DOHH2 (cell line): ENCODE data around the gene TBX4.

ENCODE experiments used
- H3F3A ChIP-seq: fragments of 200-600 bp; sonication (generic), shearing (Covaris generic); 2 replicates; pipeline ENCODE4 v1.6.0; 2016; ENCODE audit warnings: antibody characterized with exemption, mild to moderate bottlenecking; ENCODE audit not compliant: control insufficient read depth, insufficient read depth
- H3K27ac ChIP-seq: fragments of 200-600 bp; sonication (generic); 2 replicates; pipeline ENCODE4 v1.5.1; 2014; ENCODE audit warnings: low read depth, mild to moderate bottlenecking, low read length, moderate library complexity
- H3K27me3 ChIP-seq: fragments of 200-600 bp; sonication (generic); 2 replicates; pipeline ENCODE4 v1.6.1; 2014; ENCODE audit warnings: mild to moderate bottlenecking, low read length, mixed read lengths; ENCODE audit not compliant: control insufficient read depth
- H3K36me3 ChIP-seq: fragments of 200-600 bp; sonication (generic); 2 replicates; pipeline ENCODE4 v1.6.1; 2014; ENCODE audit warnings: mild to moderate bottlenecking, low read length, moderate library complexity, mixed read lengths; ENCODE audit not compliant: control insufficient read depth
- H3K4me1 ChIP-seq: fragments of 200-600 bp; sonication (generic); 2 replicates; pipeline ENCODE4 v1.6.1; 2014; ENCODE audit warnings: mild to moderate bottlenecking, low read length, mixed read lengths; ENCODE audit not compliant: control insufficient read depth
- H3K4me2 ChIP-seq: fragments of 200-600 bp; sonication (generic); 2 replicates; pipeline ENCODE4 v1.6.0; 2014; ENCODE audit warnings: mild to moderate bottlenecking, low read length, moderate library complexity
- H3K4me3 ChIP-seq: fragments of 200-600 bp; sonication (generic); 2 replicates; pipeline ENCODE4 v1.5.1; 2014; ENCODE audit warnings: mild to moderate bottlenecking, low read length, mixed read lengths
- H3K79me2 ChIP-seq: fragments of 200-600 bp; sonication (generic); 2 replicates; pipeline ENCODE4 v1.6.1; 2014; ENCODE audit warnings: mild to moderate bottlenecking, low read length, mixed read lengths; ENCODE audit not compliant: control insufficient read depth
- H3K9me2 ChIP-seq: fragments of 200-600 bp; sonication (generic); replicated peaks from 2 replicates; pipeline ENCODE4 v1.6.1; 2014; ENCODE audit warnings: mild to moderate bottlenecking, low read length, mixed read lengths; ENCODE audit not compliant: control insufficient read depth
- H3K9me3 ChIP-seq: fragments of 200-600 bp; sonication (generic); 2 replicates; pipeline ENCODE4 v1.6.1; 2014; ENCODE audit warnings: antibody characterized with exemption, low read length, mixed read lengths; ENCODE audit not compliant: control insufficient read depth, insufficient read depth
- H4K20me1 ChIP-seq: fragments of 200-600 bp; sonication (generic); 2 replicates; pipeline ENCODE4 v1.6.0; 2014; ENCODE audit warnings: low read depth, mild to moderate bottlenecking, antibody characterized with exemption, low read length, moderate library complexity; ENCODE audit not compliant: control insufficient read depth, insufficient read depth
- EZH2phosphoT487 ChIP-seq: fragments of 200-600 bp; sonication (generic); IDR thresholded peaks from 2 replicates; pipeline ENCODE4 v1.6.1; 2017; ENCODE audit warnings: borderline replicate concordance, mild to moderate bottlenecking, antibody characterized with exemption, low read length, moderate library complexity, mixed read lengths
- TF ChIP-seq, protein P1 (sequence below): fragments of 200-600 bp; sonication (generic); IDR thresholded peaks from one replicate; pipeline ENCODE4 v1.5.1; 2014; ENCODE audit warnings: antibody characterized with exemption, mild to moderate bottlenecking, low read depth, low read length; ENCODE audit not compliant: poor library complexity, severe bottlenecking

The TBX4 gene

GRCh38 chr17:61411261-61412142 is 40.7 kb upstream of the TBX4 start:
- H3F3A ChIP-seq: no peaks in the 10 kb centered on the region
- H3K9me2 ChIP-seq: no peaks in the 10 kb centered on the region
- no peaks in the 10 kb centered on the region for H3K36me3 ChIP-seq
- peak overlapping the region; percentile 69 for H3K4me3 ChIP-seq
- no peaks in the 10 kb centered on the region for H3K79me2 ChIP-seq
- peak; percentile 47; the same call in 1 of the 2 replicates for TF ChIP-seq EZH2phosphoT487
- TF ChIP-seq, protein P1, sequence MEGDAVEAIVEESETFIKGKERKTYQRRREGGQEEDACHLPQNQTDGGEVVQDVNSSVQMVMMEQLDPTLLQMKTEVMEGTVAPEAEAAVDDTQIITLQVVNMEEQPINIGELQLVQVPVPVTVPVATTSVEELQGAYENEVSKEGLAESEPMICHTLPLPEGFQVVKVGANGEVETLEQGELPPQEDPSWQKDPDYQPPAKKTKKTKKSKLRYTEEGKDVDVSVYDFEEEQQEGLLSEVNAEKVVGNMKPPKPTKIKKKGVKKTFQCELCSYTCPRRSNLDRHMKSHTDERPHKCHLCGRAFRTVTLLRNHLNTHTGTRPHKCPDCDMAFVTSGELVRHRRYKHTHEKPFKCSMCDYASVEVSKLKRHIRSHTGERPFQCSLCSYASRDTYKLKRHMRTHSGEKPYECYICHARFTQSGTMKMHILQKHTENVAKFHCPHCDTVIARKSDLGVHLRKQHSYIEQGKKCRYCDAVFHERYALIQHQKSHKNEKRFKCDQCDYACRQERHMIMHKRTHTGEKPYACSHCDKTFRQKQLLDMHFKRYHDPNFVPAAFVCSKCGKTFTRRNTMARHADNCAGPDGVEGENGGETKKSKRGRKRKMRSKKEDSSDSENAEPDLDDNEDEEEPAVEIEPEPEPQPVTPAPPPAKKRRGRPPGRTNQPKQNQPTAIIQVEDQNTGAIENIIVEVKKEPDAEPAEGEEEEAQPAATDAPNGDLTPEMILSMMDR: no peak
- H3K27me3 ChIP-seq: peaks cover 53% of the 10 kb centered on the region
- H3K4me1 ChIP-seq: peaks cover 15% of the 10 kb centered on the region
- no peaks in the 10 kb centered on the region for H4K20me1 ChIP-seq
- no peaks in the 10 kb centered on the region for H3K9me3 ChIP-seq
- H3K4me2 ChIP-seq: peak overlapping the region; percentile 78
- no peak overlapping the region for H3K27ac ChIP-seq

DNA sequence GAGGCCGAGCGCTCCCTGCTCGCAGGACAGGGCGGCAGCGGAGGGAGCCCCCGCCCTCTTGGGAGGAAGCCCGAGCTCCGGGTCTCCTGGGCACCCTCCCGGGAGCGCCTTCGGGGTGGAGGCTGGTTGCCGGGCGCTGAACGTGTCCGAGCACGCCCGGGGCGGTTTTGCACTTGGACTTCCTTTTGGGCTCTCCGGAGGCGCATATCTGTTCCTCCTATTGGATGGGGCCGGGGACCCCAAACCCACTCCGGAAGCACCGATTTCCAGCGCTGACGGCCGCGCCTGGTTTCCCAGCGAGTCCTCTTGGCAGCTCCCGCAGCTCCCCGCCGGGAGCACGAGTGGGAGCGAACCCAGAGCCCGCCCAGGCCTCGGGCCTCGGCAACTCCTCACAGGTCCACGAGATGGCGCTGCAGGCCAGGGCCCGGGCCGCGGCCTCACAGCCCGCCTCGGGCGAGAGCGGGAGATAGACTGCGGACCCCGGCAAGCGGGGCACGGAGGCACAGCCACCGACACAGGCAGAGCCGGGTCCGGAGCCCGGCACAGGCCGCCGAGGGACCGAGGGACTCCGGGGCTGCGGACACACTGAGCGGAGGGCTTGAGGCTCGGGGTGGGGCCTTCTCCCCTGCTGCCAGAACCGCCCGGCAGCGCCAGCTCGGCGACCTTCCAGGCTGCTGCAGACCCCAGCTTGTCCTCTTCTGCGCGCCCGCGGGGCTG is 39.9 kb upstream of the TBX4 start:
- TF ChIP-seq EZH2phosphoT487: no peak
- TF ChIP-seq, protein P1: peak; percentile 90
- Histone ChIP-seq H3K27me3 (peaks cover 51% of the 10 kb centered on the region), H3K9me2 (no peaks in the 10 kb centered on the region), H3K79me2 (no peaks in the 10 kb centered on the region), H3K9me3 (no peaks in the 10 kb centered on the region), H3K36me3 (no peaks in the 10 kb centered on the region), H3K4me1 (peaks cover 15% of the 10 kb centered on the region), H3F3A (no peaks in the 10 kb centered on the region), H4K20me1 (no peaks in the 10 kb centered on the region), H3K4me3 (peak overlapping the region; percentile 69), H3K4me2 (peak overlapping the region; percentile 78), H3K27ac (no peak overlapping the region)

DNA sequence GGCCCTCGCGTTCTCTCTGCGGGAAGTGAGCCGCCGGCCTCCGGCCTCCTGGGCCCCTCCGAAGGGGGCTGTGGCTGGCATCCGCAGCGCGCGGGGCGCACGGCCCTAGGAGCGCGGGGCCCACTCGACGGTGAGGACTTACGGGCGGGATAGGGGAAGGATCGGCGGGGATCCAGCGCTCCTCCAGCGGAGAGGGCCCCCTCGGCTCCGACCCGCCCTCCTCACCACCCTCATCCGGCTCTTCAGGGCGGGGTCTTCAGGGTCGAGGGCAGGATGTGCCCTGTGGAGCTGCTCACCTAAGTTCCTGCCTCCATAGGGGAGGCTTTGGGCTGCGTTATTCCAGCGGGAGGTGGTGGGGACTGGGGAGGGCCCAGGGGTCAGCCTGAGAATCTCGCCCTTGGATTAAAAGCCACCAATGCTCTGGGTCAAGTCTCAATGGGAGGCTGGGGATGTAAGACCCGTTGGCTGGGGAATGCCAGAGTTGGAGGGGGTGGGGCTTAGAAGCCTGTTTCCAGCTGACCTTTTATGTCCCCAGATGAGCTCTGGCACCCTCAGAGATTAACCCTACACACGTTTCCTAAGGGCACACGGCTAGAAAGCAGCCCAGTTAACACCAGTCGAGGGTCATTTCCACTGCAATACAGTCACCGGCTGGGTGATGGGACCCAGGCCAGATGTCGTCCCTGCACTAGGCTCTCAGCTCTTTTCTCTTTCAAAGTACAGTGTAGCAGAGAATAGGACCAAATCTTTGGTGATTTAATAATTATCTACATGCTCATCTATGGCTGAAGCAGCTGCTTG is 39.2 kb upstream of the TBX4 start:
- no peaks in the 10 kb centered on the region for H3K9me3 ChIP-seq
- peak overlapping the region; percentile 78 for H3K4me2 ChIP-seq
- H3K4me1 ChIP-seq: peaks cover 15% of the 10 kb centered on the region
- peak overlapping the region; percentile 69 for H3K4me3 ChIP-seq
- H3K79me2 ChIP-seq: no peaks in the 10 kb centered on the region
- H3K36me3 ChIP-seq: no peaks in the 10 kb centered on the region
- peaks cover 44% of the 10 kb centered on the region for H3K27me3 ChIP-seq
- H4K20me1 ChIP-seq: no peaks in the 10 kb centered on the region
- H3K27ac ChIP-seq: no peak overlapping the region
- TF ChIP-seq, protein P1: no peak
- no peak for TF ChIP-seq EZH2phosphoT487
- H3K9me2 ChIP-seq: no peaks in the 10 kb centered on the region
- H3F3A ChIP-seq: no peaks in the 10 kb centered on the region
